ENCODE measurements around the gene EEF1AKMT4. TPM values are rescaled to one million over a fixed set of nuclear protein-coding genes. Genes with fewer than 3 reads are reported as not detected.

Gene EEF1AKMT4
- total and polyA plus RNA-seq, 2 of the 8 experiments (the other 6 are each of a cell fraction or from before 2014, with no cell fraction given): 9.3 to 30.1 TPM

DNA sequence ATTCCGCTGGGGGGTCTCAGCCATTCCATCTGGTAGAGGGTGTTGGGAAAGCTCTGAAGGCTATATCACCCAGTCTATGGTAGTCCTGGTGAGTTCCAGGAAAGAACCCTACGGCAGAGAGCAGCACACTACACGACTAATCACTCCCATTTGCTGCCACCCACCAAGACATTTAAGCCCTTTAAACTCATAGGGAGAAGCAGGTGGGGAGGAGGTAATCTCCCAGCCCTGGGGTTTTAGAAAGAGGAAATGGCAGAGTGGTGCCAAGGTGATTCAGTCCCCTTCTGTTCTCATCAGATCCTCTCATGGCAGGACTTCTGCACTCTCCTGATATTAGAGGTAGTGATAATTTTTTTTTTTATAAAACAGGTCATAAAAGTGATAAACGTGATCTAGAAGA is 30.7 kb upstream of the EEF1AKMT4 start:
- Histone ChIP-seq H3K14ac (ENCODE audit: insufficient read length) (no peak overlapping the region), H3K36me3 (ENCODE audit: control insufficient read depth in 2 of 4, insufficient read depth in 4 of 4, low read length in 3 of 4) (no peaks in the 10 kb centered on the region), H2BK5ac (ENCODE audit: low read depth, low read length) (no peak overlapping the region), H2AFZ (ENCODE audit: low read length) (no peak overlapping the region), H2BK12ac (ENCODE audit: low read depth, low read length) (no peak overlapping the region), H2BK20ac (ENCODE audit: low read length) (no peak overlapping the region), H3K9me3 (ENCODE audit: insufficient read depth in 2 of 2, low read depth in 1 of 2, low read length in 1 of 2) (no peaks in the 10 kb centered on the region), H3K56ac (replicated peaks; ENCODE audit: insufficient read length, low read depth, low read length) (no peak overlapping the region), H3K4ac (replicated peaks; ENCODE audit: insufficient read length, low read depth, low read length) (no peak overlapping the region), H3K9ac (replicated peaks in 1 of 4; ENCODE audit: extremely low read depth in 1 of 4, low read depth in 3 of 4, low read length in 3 of 4) (no peak overlapping the region), H3K79me1 (ENCODE audit: low read depth, low read length) (no peaks in the 10 kb centered on the region), H2AK5ac (ENCODE audit: low read depth, low read length) (no peak overlapping the region), H3K79me2 (ENCODE audit: control insufficient read depth in 1 of 2, insufficient read depth in 2 of 2, low read length in 2 of 2) (no peaks in the 10 kb centered on the region), H2BK120ac (replicated peaks; ENCODE audit: low read depth, low read length) (no peak overlapping the region), H4K5ac (ENCODE audit: insufficient read length, low read depth, low read length) (no peak overlapping the region), H4K91ac (replicated peaks; ENCODE audit: insufficient read length, low read length) (no peak overlapping the region), H3K27me3 (replicated peaks in 1 of 4; ENCODE audit: control insufficient read depth in 3 of 4, extremely low read depth in 1 of 4, insufficient read depth in 3 of 4, low read length in 3 of 4) (no peaks in the 10 kb centered on the region), H4K20me1 (replicated peaks in 1 of 2; ENCODE audit: control insufficient read depth in 1 of 2, insufficient read depth in 2 of 2, low read length in 2 of 2) (no peaks in the 10 kb centered on the region), H2BK15ac (ENCODE audit: low read length) (no peak overlapping the region), H3K4me3 (ENCODE audit: extremely low read depth in 1 of 4, insufficient read depth in 2 of 4, low read depth in 3 of 4, low read length in 4 of 4) (no peak overlapping the region), H4K8ac (ENCODE audit: extremely low read depth, insufficient read depth, low read length) (no peak overlapping the region), H3K4me1 (replicated peaks in 1 of 4; ENCODE audit: control insufficient read depth in 3 of 4, insufficient read depth in 4 of 4, low read length in 3 of 4) (no peaks in the 10 kb centered on the region), H3K27ac (ENCODE audit: low read depth, low read length) (no peak overlapping the region), H3K18ac (ENCODE audit: extremely low read depth, low read length) (no peak overlapping the region), H3K23me2 (ENCODE audit: low read depth, low read length) (no peaks in the 10 kb centered on the region), H3K23ac (ENCODE audit: insufficient read length) (no peak overlapping the region), H3K4me2 (ENCODE audit: insufficient read depth in 1 of 2, low read depth in 2 of 2, low read length in 2 of 2) (no peak overlapping the region)
- WGBS, 2 experiments (ENCODE audit: extremely low coverage in 1 of 2, insufficient coverage in 1 of 2, insufficient read length in 1 of 2, insufficient replicate concordance in 2 of 2, low coverage in 1 of 2, low lambda C conversion rate in 2 of 2, missing lambda C conversion rate in 1 of 2): 82% methylated on average over 4 of the region's 4 CpGs; no CpG with 5 or more reads in 1 of the 2 experiments
- FAIRE-seq: no peak
- DNase-seq (ENCODE audit: low read depth in 1 of 2, low spot score in 2 of 2): no peak
- ChIA-PET POLR2A (ENCODE audit: partially characterized antibody) (no interaction called here), CTCF (ENCODE audit: partially characterized antibody) (interaction anchor here (7.4 kb wide), 1 partner anchor 8 kb away, joined by 79 read pairs; no protein-coding TSS in a partner anchor)
- TF ChIP-seq CBX5 (IDR thresholded peaks at IDR 0.05; ENCODE audit: low read depth, low read length) (no peak), SAP30 (IDR thresholded peaks at IDR 0.05; ENCODE audit: insufficient read depth, insufficient replicate concordance, low read length) (no peak), TBP (IDR thresholded peaks at IDR 0.05; ENCODE audit: low read depth, low read length) (no peak), RBBP5 (IDR thresholded peaks at IDR 0.05; ENCODE audit: borderline replicate concordance, low read depth, low read length) (no peak), JUND (IDR thresholded peaks at IDR 0.05; ENCODE audit: low read length) (no peak), YY1 (IDR thresholded peaks at IDR 0.05; ENCODE audit: low read depth, low read length) (no peak), JUN (IDR thresholded peaks at IDR 0.05; ENCODE audit: low read depth, low read length) (no peak), CTBP2 (IDR thresholded peaks at IDR 0.05; ENCODE audit: borderline replicate concordance, insufficient read depth, insufficient read length, low read length) (no peak), TAF1 (IDR thresholded peaks at IDR 0.05; ENCODE audit: low read depth, low read length) (no peak), SIRT6 (IDR thresholded peaks at IDR 0.05; ENCODE audit: low read length) (no peak)
- TF ChIP-seq, protein P1, sequence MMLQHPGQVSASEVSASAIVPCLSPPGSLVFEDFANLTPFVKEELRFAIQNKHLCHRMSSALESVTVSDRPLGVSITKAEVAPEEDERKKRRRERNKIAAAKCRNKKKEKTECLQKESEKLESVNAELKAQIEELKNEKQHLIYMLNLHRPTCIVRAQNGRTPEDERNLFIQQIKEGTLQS (IDR thresholded peaks at IDR 0.05; ENCODE audit: insufficient read depth, low read depth, low read length): no peak
- TF ChIP-seq, protein P2, sequence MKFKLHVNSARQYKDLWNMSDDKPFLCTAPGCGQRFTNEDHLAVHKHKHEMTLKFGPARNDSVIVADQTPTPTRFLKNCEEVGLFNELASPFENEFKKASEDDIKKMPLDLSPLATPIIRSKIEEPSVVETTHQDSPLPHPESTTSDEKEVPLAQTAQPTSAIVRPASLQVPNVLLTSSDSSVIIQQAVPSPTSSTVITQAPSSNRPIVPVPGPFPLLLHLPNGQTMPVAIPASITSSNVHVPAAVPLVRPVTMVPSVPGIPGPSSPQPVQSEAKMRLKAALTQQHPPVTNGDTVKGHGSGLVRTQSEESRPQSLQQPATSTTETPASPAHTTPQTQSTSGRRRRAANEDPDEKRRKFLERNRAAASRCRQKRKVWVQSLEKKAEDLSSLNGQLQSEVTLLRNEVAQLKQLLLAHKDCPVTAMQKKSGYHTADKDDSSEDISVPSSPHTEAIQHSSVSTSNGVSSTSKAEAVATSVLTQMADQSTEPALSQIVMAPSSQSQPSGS (IDR thresholded peaks at IDR 0.05; ENCODE audit: low read length): no peak

Data from H1 (cell line).